K562 (cell line): Measurements from ENCODE around the gene HAGHL. TPM values are rescaled to one million over a fixed set of nuclear protein-coding genes. Genes with fewer than 3 reads are reported as not detected.

Experiments
- CEBPG ChIP-seq, 3 experiments: fragments of 200-800 bp in 1 of 3; sonication (Bioruptor generic) in 1 of 3; sonication (generic) in 1 of 3; formaldehyde crosslinking in 1 of 3; IDR thresholded peaks in 2 of 3; conservative IDR thresholded peaks in 1 of 3; 2 replicates each; pipeline versions ENCODE4 v1.6.1 to v1.8.0; 2016 to 2022; ENCODE audit warnings: missing compliant biosample characterization in 2 of 3, missing genetic modification characterization in 2 of 3, mild to moderate bottlenecking in 1 of 3, missing genetic modification reagents in 1 of 3
- CXXC5 ChIP-seq: fragments of 250-450 bp; sonication (Bioruptor Pico); IDR thresholded peaks from 2 replicates; pipeline ENCODE4 v1.8.0; 2022; ENCODE audit warnings: inconsistent platforms, mild to moderate bottlenecking, moderate library complexity
- ELF4 ChIP-seq: fragments of 450-650 bp; formaldehyde crosslinking; IDR thresholded peaks from 2 replicates; pipeline ENCODE4 v1.4.0; 2022; ENCODE audit warnings: missing genetic modification characterization
- EP300 ChIP-seq: IDR thresholded peaks from 2 replicates; pipeline ENCODE4 v1.6.1; 2012; ENCODE audit warnings: low read length, improper control_type of control experiment
- ETV1 ChIP-seq: fragments of 450-650 bp; conservative IDR thresholded peaks from 2 replicates; pipeline ENCODE4 v1.6.1; 2016; ENCODE audit warnings: missing genetic modification characterization, control low read depth, low read depth, missing compliant biosample characterization
- ETV5 ChIP-seq: sonication (generic); formaldehyde crosslinking; IDR thresholded peaks from 2 replicates; pipeline ENCODE4 v1.4.0; 2020; ENCODE audit warnings: low read depth, mild to moderate bottlenecking, missing genetic modification reagents
- FOXP1 ChIP-seq: sonication (generic); formaldehyde crosslinking; IDR thresholded peaks from 2 replicates; pipeline ENCODE4 v1.8.0; 2022; ENCODE audit warnings: mild to moderate bottlenecking, missing genetic modification reagents
- FUS ChIP-seq: fragments of 200-400 bp; formaldehyde crosslinking; optimal IDR thresholded peaks from 2 replicates; pipeline ENCODE3; 2017; ENCODE audit warnings: low read depth, low read length
- GABPB1 ChIP-seq: sonication (generic); formaldehyde crosslinking; IDR thresholded peaks from 2 replicates; pipeline ENCODE4 v1.8.0; 2022; ENCODE audit warnings: mild to moderate bottlenecking, missing genetic modification reagents
- GTF3C2 ChIP-seq: IDR thresholded peaks from 3 replicates; pipeline ENCODE4 v1.6.1; 2011; ENCODE audit warnings: borderline replicate concordance, mild to moderate bottlenecking, moderate library complexity; ENCODE audit not compliant: insufficient read length; ENCODE audit errors: extremely low read depth
- HDAC1 ChIP-seq, 2 experiments: fragments of 450-650 bp; IDR thresholded peaks; 2 replicates each; pipeline ENCODE4 v1.6.1; 2016 to 2017; ENCODE audit warnings: inconsistent platforms in 1 of 2, mild to moderate bottlenecking in 1 of 2, moderate library complexity in 1 of 2
- JUND ChIP-seq, 2 experiments: IDR thresholded peaks; 2 replicates in 1 of 2; 3 replicates in 1 of 2; pipeline ENCODE4 v1.6.1; 2011; ENCODE audit warnings: borderline replicate concordance in 2 of 2, low read depth in 2 of 2, low read length in 2 of 2, improper control_type of control experiment in 1 of 2, missing biosample characterization in 1 of 2, missing genetic modification characterization in 1 of 2, missing genetic modification reagents in 1 of 2
- KDM4B ChIP-seq, 2 experiments: fragments of 450-650 bp in 1 of 2; sonication (generic) in 1 of 2; IDR thresholded peaks; 2 replicates each; pipeline ENCODE4 v1.6.1; 2016 to 2017; ENCODE audit warnings: borderline replicate concordance in 2 of 2, antibody characterized with exemption in 1 of 2, low read depth in 1 of 2, mild to moderate bottlenecking in 1 of 2
- KLF13 ChIP-seq: fragments of 450-650 bp; IDR thresholded peaks from 2 replicates; pipeline ENCODE4 v1.6.1; 2016; ENCODE audit warnings: missing genetic modification characterization, low read depth, mild to moderate bottlenecking, missing compliant biosample characterization, moderate library complexity, borderline replicate concordance
- MTA1 ChIP-seq: fragments of 450-650 bp; IDR thresholded peaks from 2 replicates; pipeline ENCODE4 v1.6.1; 2017; ENCODE audit warnings: borderline replicate concordance
- MTA3 ChIP-seq: fragments of 450-650 bp; formaldehyde crosslinking; IDR thresholded peaks from 2 replicates; pipeline ENCODE4 v1.6.1; 2017; ENCODE audit warnings: mild to moderate bottlenecking, borderline replicate concordance
- NELFE ChIP-seq: IDR thresholded peaks from 2 replicates; pipeline ENCODE4 v1.6.1; 2011; ENCODE audit warnings: mild to moderate bottlenecking; ENCODE audit not compliant: insufficient read depth, insufficient read length
- NEUROD1 ChIP-seq: fragments of 150-350 bp; IDR thresholded peaks from 2 replicates; pipeline ENCODE4 v1.6.1; 2014; ENCODE audit warnings: borderline replicate concordance, low read length, low read depth; ENCODE audit not compliant: partially characterized antibody
- PCBP1 ChIP-seq: fragments of 200-400 bp; formaldehyde crosslinking; IDR thresholded peaks from 2 replicates; pipeline ENCODE4 v1.6.1; 2018; ENCODE audit warnings: mild to moderate bottlenecking, low read depth, low read length; ENCODE audit not compliant: poor library complexity, severe bottlenecking
- SIN3B ChIP-seq: fragments of 450-650 bp; IDR thresholded peaks from 2 replicates; pipeline ENCODE4 v1.6.1; 2017; ENCODE audit warnings: low read depth, mild to moderate bottlenecking, moderate library complexity
- SRSF9 ChIP-seq: fragments of 200-400 bp; formaldehyde crosslinking; IDR thresholded peaks from 2 replicates; pipeline ENCODE4 v1.6.1; 2017; ENCODE audit warnings: low read depth, low read length, borderline replicate concordance
- THAP7 ChIP-seq: fragments of 250-450 bp; sonication (Bioruptor Pico); IDR thresholded peaks from 2 replicates; pipeline ENCODE4 v1.5.0; 2021
- ZFP36 ChIP-seq: fragments of 150-350 bp; IDR thresholded peaks from 2 replicates; pipeline ENCODE4 v1.6.1; 2018; ENCODE audit warnings: low read length, low read depth; ENCODE audit not compliant: partially characterized antibody
- polyA plus RNA-seq, 8 experiments: library from polyadenylated mRNA; depleted of rRNA in 4 of 8; stranded (reverse) in 5 of 8; unstranded in 3 of 8; fragments of >200 nt; fragmentation: Nextera tagmentation in 2 of 8; fragmentation: Illumina TruSeq in 1 of 8; extraction: Ambion mirVana in 2 of 8; extraction: Trizol in 1 of 8; gene quantifications; 2 replicates each; pipeline versions ENCODE4 v1.2.1 to v1.2.3, GENCODE V29; 2011 to 2014; ENCODE audit warnings: inconsistent platforms in 1 of 8, missing spikeins in 1 of 8
- total RNA-seq, 7 experiments: library from RNA; depleted of rRNA in 6 of 7; stranded (reverse); fragments of >200 nt in 6 of 7; fragmentation: Illumina TruSeq in 2 of 7; extraction: Trizol in 2 of 7; gene quantifications; 2 replicates each; pipeline versions ENCODE4 v1.2.1 to v1.2.3, GENCODE V29; 2011 to 2021; ENCODE audit warnings: low replicate concordance in 1 of 7

HAGHL gene
- total and polyA plus RNA-seq, 9 of the 15 experiments (the other 6 are each of a cell fraction or from before 2014, with no cell fraction given) = 0.31 to 83.4 (median 20.7) TPM

- no peak for TF ChIP-seq SRSF9
- TF ChIP-seq ETV1 (tag) = 0 out of 2 replicates have a peak, but pooled peaks have one; percentile 13
- TF ChIP-seq HDAC1 (IDR thresholded peaks at IDR 0.05) = peak in 1 of 2 experiments; percentile 28; a peak in 1 of 4 replicates
- peak; percentile 90 for TF ChIP-seq CXXC5 (CRISPR knock-in tag)
- TF ChIP-seq ETV5 (CRISPR knock-in tag) = 0 out of 2 replicates have a peak, but pooled peaks have one; percentile 56
- peak; percentile 99 for TF ChIP-seq KLF13 (tag)
- 0 out of 2 replicates have a peak, but pooled peaks have one; percentile 88 for TF ChIP-seq FOXP1 (CRISPR knock-in tag)
- TF ChIP-seq ZFP36 = peak; percentile 8
- peak; percentile 77; the same call in 1 of the 2 replicates for TF ChIP-seq GABPB1 (CRISPR knock-in tag)
- peak; percentile 68 for TF ChIP-seq PCBP1
- no peak for TF ChIP-seq GTF3C2
- peak; percentile 95 for TF ChIP-seq MTA1
- TF ChIP-seq CEBPG (CRISPR knock-in tag; IDR thresholded peaks at IDR 0.05) = peak; percentile 50; the same call in 1 of the 2 replicates
- no peak for TF ChIP-seq CEBPG (tag; conservative IDR thresholded peaks at IDR 0.05 in 1 of 2, IDR thresholded peaks at IDR 0.05 in 1 of 2)
- no peak for TF ChIP-seq NEUROD1
- TF ChIP-seq THAP7 (CRISPR knock-in tag) = peak; percentile 100
- 0 out of 2 replicates have a peak, but pooled peaks have one; percentile 10 for TF ChIP-seq EP300
- TF ChIP-seq MTA3 = peak; percentile 82; the same call in 1 of the 2 replicates
- TF ChIP-seq ELF4 (CRISPR knock-in tag) = 0 out of 2 replicates have a peak, but pooled peaks have one; percentile 6
- TF ChIP-seq SIN3B = peak; percentile 90
- TF ChIP-seq KDM4B (IDR thresholded peaks at IDR 0.05; ENCODE audit: borderline replicate concordance in 2 of 2, low read depth in 1 of 2) = no peak
- no peak for TF ChIP-seq NELFE
- peak; percentile 37 for TF ChIP-seq FUS
- TF ChIP-seq JUND (IDR thresholded peaks at IDR 0.05; ENCODE audit: borderline replicate concordance, low read depth, low read length) = peak; percentile 94
- peak; percentile 91; the same call in 1 of the 3 replicates for TF ChIP-seq JUND (tag; IDR thresholded peaks at IDR 0.05; ENCODE audit: borderline replicate concordance, low read depth, low read length)
Observed at GRCh38 chr16:740764-741505, 14.0 kb downstream of the HAGHL start, which contains the start of gene CIAO3 (continued).
